OCI-LY7 (cell line): ENCODE measurements around the gene VAMP2. TPM values are rescaled to one million over a fixed set of nuclear protein-coding genes. Genes with fewer than 3 reads are reported as not detected.

Source experiments
- BruUV-seq: library from RNA; stranded (reverse); fragments of 400-500 nt; replicated peaks from 2 replicates; lab custom pipeline; 2021; lab: Mats Ljungman, UMichigan
- CTCF ChIA-PET: fragments of 300-600 bp; sonication (Branson Sonifier 250); formaldehyde crosslinking; loops from one replicate; lab custom pipeline; 2022; ENCODE audit warnings: antibody characterized with exemption; ENCODE audit not compliant: unreplicated experiment; lab: Charles Lee
- POLR2A ChIA-PET: fragments of 300-600 bp; sonication (Branson Sonifier 250); formaldehyde crosslinking; loops from one replicate; lab custom pipeline; 2022; ENCODE audit warnings: antibody characterized with exemption; lab: Charles Lee
- DNase-seq: peaks from one replicate; pipeline ENCODE4 v3.0.0-alpha.2; 2015; ENCODE audit warnings: low spot score
- H2AFZ ChIP-seq: fragments of 200-600 bp; sonication (generic), shearing (Covaris generic); 2 replicates; pipeline ENCODE4 v1.6.1; 2014; ENCODE audit warnings: mild to moderate bottlenecking, antibody characterized with exemption, low read length, moderate library complexity
- H3K27ac ChIP-seq: fragments of 200-600 bp; sonication (generic); 2 replicates; pipeline ENCODE4 v1.5.1; 2014; ENCODE audit warnings: mixed run types, low read depth, mild to moderate bottlenecking, moderate library complexity, low read length, inconsistent platforms; ENCODE audit not compliant: poor library complexity, severe bottlenecking
- H3K36me3 ChIP-seq: fragments of 200-600 bp; sonication (generic); 2 replicates; pipeline ENCODE4 v1.6.1; 2014; ENCODE audit warnings: mild to moderate bottlenecking, antibody characterized with exemption, low read length, moderate library complexity, mixed read lengths; ENCODE audit not compliant: insufficient read depth
- H3K4me1 ChIP-seq: fragments of 200-600 bp; sonication (generic); 2 replicates; pipeline ENCODE4 v1.5.1; 2014; ENCODE audit warnings: mild to moderate bottlenecking, low read length; ENCODE audit not compliant: insufficient read depth, poor library complexity, severe bottlenecking
- H3K4me2 ChIP-seq: fragments of 200-600 bp; sonication (generic); 2 replicates; pipeline ENCODE4 v1.6.1; 2014; ENCODE audit warnings: mild to moderate bottlenecking, low read length
- H3K4me3 ChIP-seq: fragments of 200-600 bp; sonication (generic); 2 replicates; pipeline ENCODE4 v1.5.1; 2014; ENCODE audit warnings: mild to moderate bottlenecking, low read depth, low read length; ENCODE audit not compliant: poor library complexity, severe bottlenecking
- H3K79me2 ChIP-seq: fragments of 200-600 bp; sonication (generic); 2 replicates; pipeline ENCODE4 v1.6.1; 2016; ENCODE audit warnings: low read depth, mild to moderate bottlenecking, low read length, moderate library complexity, mixed read lengths; ENCODE audit not compliant: insufficient read depth
- H3K9me2 ChIP-seq: fragments of 200-600 bp; sonication (generic); 2 replicates; pipeline ENCODE4 v1.6.1; 2016; ENCODE audit warnings: mild to moderate bottlenecking, low read length, mixed read lengths; ENCODE audit not compliant: insufficient read depth
- H3K9me3 ChIP-seq: fragments of 200-600 bp; sonication (generic); 2 replicates; pipeline ENCODE4 v1.6.1; 2014; ENCODE audit warnings: mild to moderate bottlenecking, mixed run types, low read length, mixed read lengths
- H4K20me1 ChIP-seq: fragments of 200-600 bp; sonication (generic); 2 replicates; pipeline ENCODE4 v1.6.1; 2014; ENCODE audit warnings: mild to moderate bottlenecking, antibody characterized with exemption, low read length, moderate library complexity, mixed read lengths; ENCODE audit not compliant: insufficient read depth
- EZH2phosphoT487 ChIP-seq: fragments of 200-600 bp; sonication (generic); IDR thresholded peaks from 2 replicates; pipeline ENCODE4 v1.6.1; 2018; ENCODE audit warnings: low read depth, borderline replicate concordance, mild to moderate bottlenecking, mixed run types, antibody characterized with exemption, low read length, moderate library complexity, mixed read lengths
- intact Hi-C: fragments of 100-400 bp; cut with micrococcal nuclease; formaldehyde crosslinking; loops from one replicate; pipeline ENCODE4 v1.10.0; 2022; ENCODE audit not compliant: unreplicated experiment
- total RNA-seq, 2 experiments: library from RNA; depleted of rRNA in 1 of 2; stranded (reverse); fragments of >200 nt in 1 of 2; shearing (Covaris generic) in 1 of 2; gene quantifications; 2 replicates each; pipeline ENCODE4 v1.2.3, GENCODE V29; 2014 to 2022
- TF ChIP-seq, protein P1 (sequence below): fragments of 200-600 bp; sonication (generic); conservative IDR thresholded peaks from 2 replicates; pipeline ENCODE4 v1.5.1; 2014; ENCODE audit warnings: mild to moderate bottlenecking, antibody characterized with exemption, low read length, moderate library complexity, mixed read lengths

Gene VAMP2
- total RNA-seq, 2 experiments from 2014 or later, result 21.2 to 40.9 TPM

DNA sequence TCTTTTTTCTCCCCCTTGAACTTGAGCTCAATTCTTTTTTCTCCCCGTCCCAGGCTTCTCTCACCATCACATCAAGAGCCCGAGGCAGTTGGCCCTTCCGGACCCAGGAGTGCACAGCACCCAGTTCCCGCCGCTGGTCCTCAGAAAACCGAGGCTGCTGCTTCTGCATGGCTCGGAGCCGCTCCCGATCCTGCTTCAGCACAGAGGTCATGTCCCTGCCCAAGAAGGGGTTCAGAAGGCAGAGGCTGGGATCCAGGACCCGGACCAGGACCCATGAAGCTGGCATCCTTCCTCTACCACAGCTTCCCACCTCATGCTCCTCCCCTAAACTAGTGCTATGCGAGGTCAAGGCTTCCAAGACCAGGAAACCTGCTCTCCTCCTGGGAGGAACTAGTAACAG is 21.0 kb downstream of the VAMP2 start:
- Histone ChIP-seq H3K27ac (no peak overlapping the region), H3K79me2 (no peaks in the 10 kb centered on the region), H3K4me2 (no peak overlapping the region), H3K9me2 (no peaks in the 10 kb centered on the region), H4K20me1 (no peaks in the 10 kb centered on the region), H3K36me3 (peaks cover 54% of the 10 kb centered on the region), H2AFZ (no peak overlapping the region), H3K4me3 (no peak overlapping the region), H3K9me3 (no peaks in the 10 kb centered on the region), H3K4me1 (peaks cover 18% of the 10 kb centered on the region)
- no TSS peak for BruUV-seq
- TF ChIP-seq EZH2phosphoT487, result no peak
- TF ChIP-seq, protein P1, sequence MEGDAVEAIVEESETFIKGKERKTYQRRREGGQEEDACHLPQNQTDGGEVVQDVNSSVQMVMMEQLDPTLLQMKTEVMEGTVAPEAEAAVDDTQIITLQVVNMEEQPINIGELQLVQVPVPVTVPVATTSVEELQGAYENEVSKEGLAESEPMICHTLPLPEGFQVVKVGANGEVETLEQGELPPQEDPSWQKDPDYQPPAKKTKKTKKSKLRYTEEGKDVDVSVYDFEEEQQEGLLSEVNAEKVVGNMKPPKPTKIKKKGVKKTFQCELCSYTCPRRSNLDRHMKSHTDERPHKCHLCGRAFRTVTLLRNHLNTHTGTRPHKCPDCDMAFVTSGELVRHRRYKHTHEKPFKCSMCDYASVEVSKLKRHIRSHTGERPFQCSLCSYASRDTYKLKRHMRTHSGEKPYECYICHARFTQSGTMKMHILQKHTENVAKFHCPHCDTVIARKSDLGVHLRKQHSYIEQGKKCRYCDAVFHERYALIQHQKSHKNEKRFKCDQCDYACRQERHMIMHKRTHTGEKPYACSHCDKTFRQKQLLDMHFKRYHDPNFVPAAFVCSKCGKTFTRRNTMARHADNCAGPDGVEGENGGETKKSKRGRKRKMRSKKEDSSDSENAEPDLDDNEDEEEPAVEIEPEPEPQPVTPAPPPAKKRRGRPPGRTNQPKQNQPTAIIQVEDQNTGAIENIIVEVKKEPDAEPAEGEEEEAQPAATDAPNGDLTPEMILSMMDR, result no peak
- ChIA-PET CTCF (no interaction called here), POLR2A (interaction anchor here (0.8 to 1.4 kb wide), 2 partner anchors 9 kb away, joined by 3 to 4 read pairs; no protein-coding TSS in a partner anchor)
- no peak for DNase-seq
- intact Hi-C loops, result no loop called here

DNA sequence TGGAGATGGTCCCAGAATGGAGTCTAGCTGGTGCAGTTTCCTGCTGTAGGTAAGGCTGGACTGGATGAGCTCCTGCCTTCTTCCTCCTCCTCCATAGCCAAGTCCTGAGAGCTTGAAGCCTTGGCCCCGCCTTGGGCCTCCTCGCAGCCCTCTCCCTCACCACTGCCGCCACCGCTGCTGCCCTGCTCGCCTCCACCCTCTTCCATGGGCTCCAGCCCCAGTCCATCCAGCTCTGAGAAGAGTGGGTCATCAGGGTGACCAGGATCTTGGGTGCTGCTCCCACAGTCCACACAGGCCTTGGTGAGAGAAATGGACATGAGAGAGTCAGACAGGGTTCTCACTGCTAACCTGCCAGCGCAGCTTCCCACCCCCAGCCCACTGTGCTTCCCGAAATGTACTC is 21.7 kb downstream of the VAMP2 start:
- DNase-seq, result no peak
- intact Hi-C loops, result no loop called here
- H3K9me2 ChIP-seq, result no peaks in the 10 kb centered on the region
- H4K20me1 ChIP-seq, result no peaks in the 10 kb centered on the region
- no peak overlapping the region for H3K4me2 ChIP-seq
- TF ChIP-seq EZH2phosphoT487, result no peak
- TF ChIP-seq, protein P1, result no peak
- no peaks in the 10 kb centered on the region for H3K79me2 ChIP-seq
- no TSS peak for BruUV-seq
- H3K27ac ChIP-seq, result no peak overlapping the region
- CTCF ChIA-PET, result no interaction called here
- POLR2A ChIA-PET, result interaction anchor here (0.8 to 1.4 kb wide), 2 partner anchors 9 to 10 kb away, joined by 3 to 4 read pairs; no protein-coding TSS in a partner anchor
- H3K4me1 ChIP-seq, result peaks cover 18% of the 10 kb centered on the region
- no peak overlapping the region for H3K4me3 ChIP-seq
- no peak overlapping the region for H2AFZ ChIP-seq
- H3K36me3 ChIP-seq, result peaks cover 47% of the 10 kb centered on the region
- H3K9me3 ChIP-seq, result no peaks in the 10 kb centered on the region
